ENCODE measurements around the gene RNF130. TPM values are rescaled to one million over a fixed set of nuclear protein-coding genes. Genes with fewer than 3 reads are reported as not detected.

RNF130 gene
- total and polyA plus RNA-seq, 2 of the 13 experiments (the other 11 are each of a cell fraction or from before 2014, with no cell fraction given): 28.2 to 28.3 TPM

- FAIRE-seq: peak; percentile 82
- Histone ChIP-seq H3K9me3 (ENCODE audit: low read length) (no peaks in the 10 kb centered on the region), H3K27me3 (ENCODE audit: control insufficient read depth in 1 of 2, insufficient read depth in 2 of 2, low read length in 2 of 2) (no peaks in the 10 kb centered on the region), H3K4me1 (ENCODE audit: insufficient read depth, low read length) (peaks cover 18% of the 10 kb centered on the region), H3K4me3 (replicated peaks in 1 of 3; ENCODE audit: insufficient read depth in 1 of 3, low read depth in 2 of 3, low read length in 3 of 3) (no peak overlapping the region), H3K4me2 (ENCODE audit: low read depth, low read length) (peak overlapping the region; percentile 32), H3K36me3 (replicated peaks in 1 of 2; ENCODE audit: control insufficient read depth in 1 of 2, insufficient read depth in 2 of 2, low read length in 2 of 2) (peaks cover 5 to 12% of the 10 kb centered on the region in 2 experiments; a peak in 3 of 5 replicates), H4K20me1 (ENCODE audit: insufficient read depth, low read length) (no peaks in the 10 kb centered on the region), H3K9ac (ENCODE audit: insufficient read depth, low read depth, low read length) (no peak overlapping the region), H3K79me2 (ENCODE audit: insufficient read depth, low read length) (no peaks in the 10 kb centered on the region), H3K27ac (ENCODE audit: extremely low read length, insufficient read depth, low read length) (peak overlapping the region; percentile 55), H2AFZ (ENCODE audit: low read length) (no peak overlapping the region)
- POLR2A ChIA-PET: no interaction called here
- no TSS peak for BruUV-seq (replicated peaks)
- intact Hi-C loops (cut with micrococcal nuclease; ENCODE audit: unreplicated experiment): no loop called here
- peak; percentile 88 for ATAC-seq
- DNase-seq (ENCODE audit: low spot score): peak; percentile 44
- 0% methylated on average over 1 of the region's 1 CpG for WGBS (ENCODE audit: low lambda C conversion rate)
- CTCF ChIA-PET (ENCODE audit: low intra/inter-chr PET ratio, low total read pairs): no interaction called here
- in situ Hi-C loops (cut with HindIII; ENCODE audit: extremely low pct_ligation_motif_present, low pct_unique_long_range_greater_than_20kb): no loop called here
- TF ChIP-seq SAP130 (CRISPR knock-in tag; IDR thresholded peaks at IDR 0.05; ENCODE audit: low read depth) (peak; percentile 56), ZNF839 (CRISPR knock-in tag; IDR thresholded peaks at IDR 0.05; ENCODE audit: borderline replicate concordance) (no peak), IRF1 (CRISPR knock-in tag; IDR thresholded peaks at IDR 0.05; ENCODE audit: low read depth) (no peak), SNAI1 (CRISPR knock-in tag; IDR thresholded peaks at IDR 0.05; ENCODE audit: borderline replicate concordance) (no peak), ELF4 (CRISPR knock-in tag; IDR thresholded peaks at IDR 0.05; ENCODE audit: borderline replicate concordance) (no peak), ZNF326 (CRISPR knock-in tag; IDR thresholded peaks at IDR 0.05; ENCODE audit: borderline replicate concordance) (no peak), ADNP (CRISPR knock-in tag; IDR thresholded peaks at IDR 0.05) (no peak), ZNF383 (CRISPR knock-in tag; IDR thresholded peaks at IDR 0.05; ENCODE audit: borderline replicate concordance) (no peak), TRAFD1 (CRISPR knock-in tag; IDR thresholded peaks at IDR 0.05; ENCODE audit: borderline replicate concordance) (no peak), ZBTB20 (CRISPR knock-in tag; IDR thresholded peaks at IDR 0.05; ENCODE audit: borderline replicate concordance, low read depth) (no peak), ZNF354B (CRISPR knock-in tag; IDR thresholded peaks at IDR 0.05) (no peak), SUZ12 (IDR thresholded peaks at IDR 0.05; ENCODE audit: low read depth, low read length) (no peak), ZNF563 (CRISPR knock-in tag; IDR thresholded peaks at IDR 0.05) (no peak), MIXL1 (CRISPR knock-in tag; IDR thresholded peaks at IDR 0.05) (peak; percentile 85), ZNF567 (CRISPR knock-in tag; IDR thresholded peaks at IDR 0.05; ENCODE audit: borderline replicate concordance) (no peak), ZNF770 (CRISPR knock-in tag; IDR thresholded peaks at IDR 0.05) (no peak), ZBTB44 (CRISPR knock-in tag; IDR thresholded peaks at IDR 0.05) (no peak), ZFP36L2 (CRISPR knock-in tag; IDR thresholded peaks at IDR 0.05) (no peak)
These were observed 104.1 kb downstream of the RNF130 start for GRCh38 chr5:179967489-179967888.
